ENCODE measurements around the gene FCHO1.

Gene FCHO1

DNA sequence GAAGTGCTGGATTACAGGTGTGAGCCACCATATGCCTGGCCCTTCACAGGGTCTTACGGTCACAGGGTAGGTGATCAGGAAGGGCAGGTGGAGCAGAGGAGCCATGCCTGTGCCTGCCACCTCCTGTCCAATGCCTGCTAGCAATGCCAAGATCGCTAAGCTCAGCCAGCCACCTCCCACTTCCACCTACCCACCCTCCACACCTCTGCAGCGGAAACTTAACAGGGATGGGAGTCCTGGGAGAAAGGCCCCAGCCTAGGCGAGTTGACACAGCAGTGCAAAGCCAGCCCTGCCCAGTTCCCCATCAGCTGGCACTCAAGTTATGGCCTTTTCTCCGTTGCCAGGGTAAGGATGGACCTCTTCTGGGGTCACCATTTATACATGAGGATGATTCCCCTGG lies 15.9 kb upstream of the FCHO1 start:
- DNase-seq, result no peak

DNA sequence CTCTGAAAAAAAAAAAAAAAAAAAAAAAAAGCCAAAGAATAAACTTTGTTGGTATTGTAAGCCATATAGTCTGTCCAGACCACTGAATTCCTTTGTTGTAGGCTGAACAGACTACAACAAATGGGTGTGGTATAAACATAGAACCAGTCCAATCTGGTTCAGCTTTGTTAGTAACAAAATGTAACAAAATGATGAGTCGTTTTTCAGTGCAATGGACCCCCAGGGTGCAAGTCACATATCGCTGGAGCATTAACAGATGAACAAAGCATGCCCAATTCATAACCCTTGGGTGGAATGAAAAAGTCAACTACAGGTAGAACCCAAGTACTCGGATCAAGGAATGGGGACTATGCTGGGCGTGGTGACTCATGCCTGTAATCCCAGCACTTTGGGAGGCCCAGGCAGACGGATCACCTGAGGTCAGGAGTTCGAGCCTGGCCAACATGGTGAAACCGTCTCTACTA lies 13.6 kb upstream of the FCHO1 start:
- DNase-seq, result no peak

DNA sequence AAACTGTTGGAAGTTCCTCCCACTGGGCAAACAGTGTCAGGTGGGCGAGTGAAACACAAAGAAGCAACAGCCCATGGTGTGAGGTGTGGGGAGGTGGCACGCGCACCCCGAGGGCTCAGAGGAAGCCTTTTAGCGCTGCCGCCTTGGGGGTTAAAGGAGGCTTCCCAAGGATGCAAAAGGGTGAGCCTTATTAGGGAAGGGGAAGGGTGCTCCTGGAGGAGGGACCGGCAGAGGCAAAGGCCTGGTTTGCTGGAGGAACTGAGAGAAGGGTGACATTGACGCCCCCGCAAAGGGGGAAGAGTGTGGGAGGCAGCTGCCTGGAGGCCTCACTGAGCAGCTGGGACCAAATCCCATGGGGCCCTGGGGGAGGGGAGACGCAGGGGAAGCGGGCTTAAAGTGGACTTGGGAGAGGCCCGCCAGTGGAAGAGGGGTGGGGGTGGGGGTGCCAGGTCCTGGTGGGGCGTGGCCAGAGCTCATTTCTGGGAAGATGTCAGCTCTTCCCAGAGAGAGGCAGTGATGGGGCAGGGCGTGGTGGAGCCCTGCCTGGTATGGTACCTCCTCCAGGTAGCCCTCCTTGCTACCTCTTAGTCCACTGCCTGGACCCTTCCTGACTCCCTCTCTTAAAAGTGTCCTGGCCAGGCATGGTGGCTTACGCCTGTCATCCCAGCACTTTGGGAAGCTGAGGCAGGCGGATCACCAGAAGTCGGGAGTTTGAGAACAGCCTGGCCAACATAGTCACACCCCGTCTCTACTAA lies 12.0 kb upstream of the FCHO1 start:
- no peak for DNase-seq

DNA sequence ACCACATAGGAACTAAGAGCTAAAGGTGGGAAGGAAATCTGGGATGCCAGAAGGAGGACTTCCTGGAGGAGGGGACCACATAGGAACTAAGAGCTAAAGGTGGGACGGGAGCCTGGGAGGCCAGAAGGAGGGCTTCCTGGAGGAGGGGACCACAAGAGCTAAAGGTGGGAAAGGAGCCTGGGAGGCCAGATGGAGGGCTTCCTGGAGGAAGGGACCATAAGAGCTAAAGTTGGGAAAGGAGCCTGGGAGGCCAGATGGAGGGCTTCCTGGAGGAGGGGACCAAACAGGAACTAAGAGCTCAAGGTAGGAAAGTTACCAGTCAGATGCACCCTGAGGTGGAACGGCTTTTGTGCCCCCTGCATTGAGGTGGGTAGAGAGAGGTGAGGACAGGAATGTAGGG lies 9.8 kb upstream of the FCHO1 start:
- DNase-seq, result no peak

DNA sequence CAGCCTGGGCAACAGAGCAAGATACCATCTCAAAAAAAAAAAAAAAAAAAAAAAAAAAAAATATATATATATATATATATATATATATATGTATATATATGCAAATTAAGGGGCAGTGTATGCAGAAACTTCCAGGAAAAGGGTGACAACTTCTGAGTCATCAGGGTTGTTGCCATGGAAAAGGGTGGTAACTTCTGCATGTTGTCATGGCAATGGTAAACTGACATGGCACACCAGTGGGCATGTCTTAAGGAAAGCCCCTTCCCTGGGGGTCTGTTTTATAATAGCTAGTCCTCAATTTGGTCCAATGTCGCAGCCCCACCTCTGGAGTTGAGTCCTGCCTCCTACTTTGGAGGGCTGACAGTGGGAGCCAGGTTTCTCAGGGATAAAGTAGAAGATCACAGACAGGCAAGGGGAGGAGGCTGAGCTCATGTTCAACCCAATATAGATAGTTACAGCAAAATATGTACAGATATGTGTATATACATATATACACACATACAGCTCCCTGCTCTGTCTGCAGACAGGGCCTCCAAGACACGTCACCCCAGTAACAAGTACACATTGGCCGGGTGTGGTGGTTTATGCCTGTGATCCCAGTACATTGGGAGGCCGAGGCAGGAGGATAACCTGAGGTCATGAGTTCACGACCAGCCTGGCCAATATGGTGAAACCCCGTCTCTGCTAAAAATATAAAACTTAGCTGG lies 7.2 kb upstream of the FCHO1 start:
- DNase-seq, result peak; percentile 65

DNA sequence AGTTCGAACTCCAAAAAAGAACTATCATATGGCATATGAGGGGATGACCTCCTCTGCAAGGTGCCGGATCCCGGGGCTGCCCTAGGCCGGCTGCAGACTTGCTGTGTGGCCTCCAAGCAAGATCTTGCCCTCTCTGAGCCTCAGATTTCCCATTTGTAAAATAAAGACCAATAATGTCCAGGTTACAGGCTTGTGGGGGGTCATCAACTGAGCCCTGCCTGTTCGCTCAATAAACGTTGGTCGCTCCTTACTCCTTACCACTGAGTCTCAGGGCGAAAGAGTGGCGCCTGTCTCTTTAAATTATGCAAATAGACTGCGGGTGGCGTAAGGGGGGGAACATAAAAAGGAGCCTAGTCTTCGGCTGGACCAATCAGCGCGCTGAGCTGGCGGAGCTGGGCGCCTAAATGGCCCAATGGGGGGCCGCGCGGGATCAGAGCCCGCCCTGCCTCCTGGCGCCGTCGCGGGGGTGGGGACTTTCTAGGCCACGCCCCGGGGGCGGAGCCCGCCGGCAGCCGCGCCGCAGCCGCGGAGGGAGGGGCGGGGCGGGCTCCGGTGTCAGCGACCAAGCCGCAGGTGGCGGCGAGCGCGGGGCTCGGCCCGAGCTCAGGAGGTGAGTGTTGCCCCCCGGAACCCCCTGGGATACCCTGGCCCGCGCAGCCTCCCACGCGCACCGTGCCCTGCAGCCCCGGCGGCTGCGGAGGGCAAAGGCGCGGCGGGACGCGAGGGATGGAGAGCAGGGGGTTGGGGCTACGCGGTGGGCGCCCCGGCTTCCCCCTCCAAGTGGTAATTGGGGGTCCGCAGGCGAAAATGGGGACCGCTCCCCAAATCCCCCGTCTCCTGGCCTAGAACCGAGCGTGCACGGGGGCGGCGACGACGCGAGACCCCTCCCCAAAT lies 3.8 kb upstream of the FCHO1 start:
- DNase-seq, result peak; percentile 92

DNA sequence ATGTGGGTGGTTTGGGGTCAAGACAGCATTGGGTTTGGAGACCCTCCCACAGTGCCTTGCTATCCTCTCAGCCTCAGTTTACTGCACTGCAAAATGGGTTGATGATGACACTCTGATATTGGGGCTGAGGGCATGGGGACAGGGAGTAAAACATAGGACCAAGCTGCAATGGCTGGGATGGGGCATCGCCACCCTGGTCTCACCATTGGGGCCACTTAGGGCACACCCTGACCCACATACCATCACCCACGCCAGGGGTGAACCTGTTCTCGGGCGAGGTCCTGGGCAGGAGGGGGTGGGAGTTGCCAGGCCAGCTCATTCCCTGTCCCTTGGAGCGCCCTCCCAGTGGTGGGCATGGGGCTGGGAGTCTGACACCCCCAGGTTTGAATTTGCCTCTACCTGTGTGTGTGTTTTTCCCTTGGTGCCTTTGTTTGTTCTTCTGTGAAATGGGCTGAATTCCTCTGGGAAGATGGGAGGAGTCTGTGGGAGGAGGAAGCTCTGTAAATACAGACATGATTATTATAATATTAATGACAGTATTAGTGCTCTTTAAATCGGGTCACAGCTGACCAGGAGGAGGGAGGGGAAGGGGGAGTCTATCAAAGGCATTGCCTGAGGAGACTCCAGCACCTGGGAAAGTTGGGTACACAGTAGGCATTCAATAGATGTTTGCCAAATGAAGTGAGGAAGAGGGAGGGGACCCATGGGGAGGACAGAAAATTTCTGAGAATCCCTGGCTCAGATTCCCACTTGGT lies 2.2 kb upstream of the FCHO1 start:
- no peak for DNase-seq

DNA sequence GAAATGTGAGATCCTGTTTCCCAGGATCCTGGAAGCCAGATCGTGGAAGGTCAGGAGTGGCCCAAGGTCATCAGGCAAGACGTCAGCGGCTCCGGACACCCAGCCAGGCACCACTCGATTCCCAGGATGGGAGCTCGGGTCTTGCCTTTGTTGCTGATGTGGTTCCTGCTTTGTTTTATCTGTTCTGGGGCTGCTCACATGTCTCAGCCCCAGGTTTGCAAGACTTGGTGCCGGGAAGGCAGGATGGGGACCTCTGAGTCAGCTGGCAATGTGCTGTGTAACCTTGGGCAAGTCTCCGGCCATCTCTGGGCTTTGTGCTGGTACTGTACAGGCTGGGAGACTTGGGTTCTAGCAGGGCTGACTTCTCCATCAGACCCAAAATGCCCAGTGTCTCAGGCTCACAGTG lies 1.4 kb upstream of the FCHO1 start:
- DNase-seq, result no peak

DNA sequence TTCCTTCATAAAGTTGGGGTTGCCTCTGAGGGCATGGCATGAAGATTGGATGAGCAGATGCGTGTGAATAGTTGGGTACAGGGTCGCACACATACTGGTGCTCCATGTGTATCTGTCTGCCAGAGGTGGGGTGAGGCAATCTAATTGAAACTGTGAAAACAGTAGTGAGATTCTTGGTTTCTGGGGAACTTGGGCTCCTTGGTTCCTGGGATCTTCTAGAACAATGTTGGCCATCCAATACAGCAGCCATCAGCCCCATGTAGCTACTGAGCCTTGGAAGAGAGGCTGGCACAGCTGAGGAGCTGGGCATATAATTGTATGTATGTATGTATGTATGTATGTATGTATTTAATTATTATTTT lies 616 bp downstream of the FCHO1 start:
- no peak for DNase-seq

DNA sequence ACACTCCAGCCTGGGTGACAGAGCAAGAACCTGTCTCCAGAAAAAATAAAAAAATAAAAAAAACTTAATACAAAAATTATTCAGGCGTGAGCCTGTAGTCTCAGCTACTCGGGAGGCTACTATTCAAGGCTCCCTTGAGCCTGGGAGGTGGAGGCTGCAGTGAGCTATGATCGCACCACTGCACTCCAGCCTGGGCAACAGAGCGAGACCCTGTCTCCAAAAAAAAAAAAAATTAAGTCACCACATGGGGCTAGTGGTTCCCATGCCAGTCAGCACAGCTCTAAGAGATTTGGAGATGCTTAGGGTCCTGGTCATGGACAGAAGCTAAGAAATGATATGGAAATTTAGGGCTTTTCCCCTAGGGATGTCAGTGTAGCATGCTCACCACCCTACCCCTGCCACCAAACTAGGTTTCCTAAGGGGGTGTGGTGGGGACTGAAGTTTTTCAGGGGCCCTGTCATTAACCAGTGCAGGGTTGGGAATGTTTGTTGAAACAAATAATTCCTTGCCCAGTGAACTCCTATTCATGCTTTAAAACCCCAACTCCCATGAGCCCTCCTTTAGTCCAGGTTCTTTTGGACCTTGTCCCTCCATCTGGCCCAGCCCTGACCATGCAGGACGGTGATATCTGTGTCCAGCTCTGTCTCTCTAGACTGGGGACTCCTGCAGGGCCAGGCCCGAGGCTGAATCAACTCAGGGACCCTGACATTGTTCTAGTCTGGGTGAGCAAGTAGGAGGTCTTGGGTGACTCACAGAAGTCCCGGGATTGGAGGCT lies 1.8 kb downstream of the FCHO1 start:
- DNase-seq, result no peak

DNA sequence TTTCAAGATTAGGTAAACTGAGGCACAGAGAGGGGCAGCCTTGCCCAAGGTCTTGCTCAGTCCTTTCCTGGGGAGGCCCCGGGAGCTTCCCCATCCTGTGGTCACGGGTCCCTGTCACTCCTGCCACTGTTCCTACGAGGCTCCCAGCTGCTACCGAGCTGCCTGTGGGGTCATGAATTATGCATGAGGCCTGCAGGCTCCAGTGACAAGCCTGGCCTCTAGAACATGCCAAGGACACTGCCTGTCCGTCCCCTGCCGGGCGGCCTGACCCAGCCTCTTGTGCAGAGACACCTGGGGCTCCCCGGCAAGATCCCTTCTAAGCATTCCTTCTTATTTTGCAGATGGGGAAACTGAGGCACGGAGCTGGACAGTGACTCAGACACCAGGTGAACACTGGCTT lies 2.7 kb downstream of the FCHO1 start:
- no peak for DNase-seq

DNA sequence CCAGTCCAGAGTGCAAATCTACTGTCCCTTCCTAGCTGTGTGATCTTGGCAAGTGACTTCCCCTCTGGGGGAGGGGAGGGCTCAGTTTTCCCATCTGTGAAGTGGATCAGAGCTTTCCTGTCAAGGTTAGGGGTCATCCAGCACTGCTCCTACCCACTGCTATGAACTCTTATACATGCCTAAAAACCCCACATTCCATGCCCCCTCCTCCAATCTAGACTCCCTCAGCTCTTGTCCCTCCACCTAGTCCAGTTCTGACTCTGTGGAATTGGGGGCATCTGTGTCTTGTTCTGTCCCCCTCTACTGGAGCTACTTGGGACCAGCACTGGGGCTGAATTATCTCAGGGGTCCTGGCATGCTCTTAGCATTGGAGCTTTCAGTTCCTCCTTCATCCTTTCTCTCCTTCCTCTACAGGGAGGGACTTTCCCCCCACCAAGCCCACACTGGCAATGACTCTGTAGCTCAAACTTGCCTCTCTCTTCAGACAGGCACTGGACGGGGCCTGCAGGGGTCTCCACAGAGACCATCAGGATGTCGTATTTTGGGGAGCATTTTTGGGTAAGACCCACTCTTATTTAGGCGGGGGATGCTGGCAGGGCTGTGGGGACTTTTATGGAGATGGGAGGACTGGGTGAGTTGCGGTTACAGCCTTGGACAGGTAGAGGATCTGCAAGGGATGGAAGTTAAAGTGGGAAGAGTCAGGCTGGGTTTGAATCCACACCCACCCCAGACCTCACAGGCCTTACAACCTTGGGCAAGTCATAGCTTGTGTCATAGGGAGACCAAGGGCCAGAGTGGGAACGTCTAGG lies 3.6 kb downstream of the FCHO1 start:
- no peak for DNase-seq

DNA sequence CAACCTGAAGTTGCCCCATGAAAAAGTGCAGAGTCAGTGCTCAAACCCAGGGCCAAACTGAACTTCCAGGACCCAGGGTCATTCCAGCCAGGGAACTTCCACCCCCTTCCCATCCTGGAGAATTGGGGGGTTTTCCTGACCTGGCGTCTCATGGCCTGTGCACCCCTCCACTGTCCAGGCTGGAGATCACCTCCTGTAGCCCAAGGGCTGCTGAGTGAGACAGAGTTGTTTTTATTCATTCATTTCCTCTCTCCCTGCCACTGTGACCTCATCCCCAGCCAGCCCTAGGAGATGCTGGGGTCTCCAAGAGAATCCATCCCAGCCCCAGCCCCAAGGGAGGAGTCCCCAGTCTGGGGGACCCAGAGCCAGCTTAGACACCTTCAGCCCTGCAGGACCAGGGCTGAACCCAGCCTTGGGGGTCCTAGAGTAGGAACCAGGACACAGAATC lies 4.2 kb downstream of the FCHO1 start:
- no peak for DNase-seq

DNA sequence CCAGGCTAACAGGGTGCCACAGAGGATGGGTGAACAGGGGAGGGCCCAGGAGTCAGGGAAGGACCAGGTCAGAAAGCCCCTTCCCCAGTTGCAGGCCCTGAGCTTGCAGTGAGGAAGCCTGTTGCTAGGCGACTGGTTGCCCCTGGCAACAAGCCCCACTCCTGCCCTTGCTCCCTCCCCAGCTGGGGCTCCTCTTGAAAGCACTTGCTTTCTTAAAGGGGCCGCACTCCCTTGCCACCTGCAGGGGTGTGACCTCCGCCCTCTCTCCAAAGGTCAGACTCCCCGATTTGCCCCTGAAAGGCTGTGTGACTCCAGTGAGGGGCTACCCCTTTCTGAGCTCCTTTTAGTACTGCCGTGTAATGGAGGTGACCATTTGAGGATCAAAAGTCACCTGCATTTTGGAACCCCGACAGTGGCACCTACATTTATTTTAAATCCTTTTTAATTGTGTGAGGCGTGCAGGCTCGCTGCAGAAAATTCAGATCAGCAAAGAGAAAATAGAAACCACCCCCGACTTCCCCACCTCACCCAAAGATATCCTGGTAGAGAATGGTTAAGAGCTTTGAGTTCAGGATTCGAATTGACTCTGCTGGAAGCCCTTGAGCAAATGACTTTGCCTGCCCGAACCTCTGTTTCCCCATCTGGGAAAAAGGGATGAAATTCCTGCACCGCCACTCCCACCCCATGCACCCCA lies 4.8 kb downstream of the FCHO1 start:
- peak; percentile 27 for DNase-seq

DNA sequence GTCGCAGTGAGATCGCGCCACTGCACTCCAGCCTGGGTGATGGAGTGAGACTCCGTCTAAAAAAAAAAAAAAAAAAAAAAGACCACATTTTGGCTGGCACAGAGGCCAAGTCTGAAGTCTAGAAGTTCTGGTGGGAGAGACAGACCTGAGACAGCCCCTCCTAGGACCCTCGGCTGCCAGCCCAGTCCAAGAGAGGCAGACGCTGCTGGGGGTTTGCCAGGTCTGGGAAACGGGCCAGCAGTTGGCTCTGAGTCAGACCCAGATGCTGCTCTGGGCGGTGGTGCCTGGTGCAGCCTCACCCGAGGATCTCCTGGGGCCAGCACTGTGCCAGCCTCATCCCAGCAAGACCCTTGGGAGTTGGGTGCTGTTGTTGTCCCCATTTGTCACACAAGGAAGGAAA lies 5.8 kb downstream of the FCHO1 start:
- peak; percentile 40 for DNase-seq

DNA sequence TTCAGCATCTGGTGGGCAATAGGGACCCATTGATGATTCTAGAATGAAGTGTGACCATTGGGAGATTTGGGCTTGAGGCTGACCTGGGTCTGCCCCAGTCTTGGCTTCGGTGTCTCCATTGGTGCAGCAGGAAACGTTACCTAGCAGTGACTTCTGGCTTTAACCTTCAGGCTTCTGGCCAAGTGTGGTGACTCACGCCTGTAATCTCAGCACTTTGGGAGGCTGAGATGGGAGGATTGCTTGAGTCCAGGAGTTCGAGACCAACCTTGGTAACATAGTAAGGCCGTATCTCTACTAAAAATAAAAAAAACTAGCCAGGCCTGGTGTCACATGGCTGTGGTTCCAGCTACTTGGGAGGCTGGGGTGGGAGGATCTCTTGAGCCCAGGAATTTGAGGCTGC lies 7.2 kb downstream of the FCHO1 start:
- DNase-seq, result no peak

DNA sequence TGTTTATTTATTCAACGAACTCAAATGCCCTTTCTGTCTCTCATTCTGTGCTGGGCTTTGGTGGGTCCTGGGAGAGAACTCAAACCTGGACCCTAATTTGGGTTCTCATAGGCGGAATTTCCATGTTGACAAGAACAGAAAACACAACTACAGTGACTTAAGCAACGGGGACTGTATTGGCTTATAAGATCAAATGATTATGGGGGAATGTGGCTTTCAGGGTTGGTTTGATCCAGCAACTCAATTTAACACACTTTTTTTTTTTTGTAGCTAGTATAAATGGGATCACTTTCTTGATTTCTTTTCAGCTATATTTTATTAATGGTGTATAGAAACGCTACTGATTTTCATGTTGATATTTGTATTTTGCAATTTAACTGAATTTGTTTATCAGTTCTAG lies 9.9 kb downstream of the FCHO1 start:
- no peak for DNase-seq

DNA sequence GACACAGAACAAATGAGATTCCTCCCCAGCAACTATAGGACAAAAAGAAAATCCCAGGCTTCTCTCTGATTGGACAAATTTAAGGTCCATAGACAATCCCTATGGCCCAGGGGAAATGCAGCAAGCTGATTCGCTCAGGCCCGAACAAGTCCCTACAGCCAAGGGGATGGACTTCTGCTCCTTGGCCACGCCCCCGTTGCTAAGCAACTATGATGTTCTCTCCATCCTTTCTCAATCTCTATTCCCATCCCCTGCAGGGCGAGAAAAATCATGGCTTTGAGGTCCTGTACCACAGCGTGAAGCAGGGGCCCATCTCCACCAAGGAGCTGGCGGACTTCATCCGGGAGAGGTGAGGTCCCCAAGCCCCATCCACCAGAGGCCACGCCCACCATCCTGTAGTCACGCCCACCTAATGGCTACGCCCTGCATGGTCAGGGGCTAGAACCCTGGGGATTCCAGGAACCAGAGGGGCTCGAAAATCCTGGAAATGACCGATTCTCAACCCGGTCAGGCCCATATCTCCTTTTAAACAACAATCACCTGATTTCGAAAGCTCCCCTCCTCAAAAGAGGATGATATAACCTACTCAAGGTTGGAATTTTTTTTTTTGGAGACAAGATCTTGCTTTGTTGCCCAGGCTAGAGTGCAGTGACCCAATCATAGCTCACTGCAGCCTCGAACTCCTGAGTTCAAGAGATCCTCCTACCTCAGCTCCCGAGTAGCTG lies 11.4 kb downstream of the FCHO1 start:
- peak; percentile 66 for DNase-seq

DNA sequence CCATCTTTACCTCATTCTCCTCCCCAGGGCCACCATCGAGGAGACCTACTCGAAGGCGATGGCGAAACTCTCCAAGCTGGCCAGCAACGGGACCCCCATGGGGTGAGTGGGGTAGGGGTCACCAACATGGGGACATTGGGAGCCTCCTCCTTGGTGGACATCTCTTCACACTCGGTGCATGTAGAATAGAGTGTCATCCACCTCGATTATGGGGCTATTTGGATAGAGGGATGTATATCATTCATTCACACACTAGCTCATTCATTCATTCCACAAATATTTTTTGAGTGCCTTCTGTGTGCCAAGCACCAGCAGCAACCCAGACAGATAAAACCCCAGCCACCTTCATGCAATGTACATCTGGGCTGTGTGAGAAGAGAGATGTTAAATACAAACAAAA lies 13.1 kb downstream of the FCHO1 start:
- DNase-seq, result no peak

All from fibroblast of skin of back (primary cell).